ENCODE measurements around the gene VPS25. TPM values are rescaled to one million over a fixed set of nuclear protein-coding genes. Genes with fewer than 3 reads are reported as not detected.
"Not testable (repeated sequence)": the region's sequence is repeated elsewhere in the genome, so short reads cannot be mapped to it uniquely, and the experiment has no call there.

Gene VPS25
- total RNA-seq, 2 donors from 2014 or later = 58.4 to 62.2 TPM

- DNase-seq (ENCODE audit: low spot score in 2 of 2) = no peak
- Mint-ChIP-seq H3K27ac (no peak within 1 kb of the TSS), H3K9me3 (no peaks in the 10 kb centered on the region), H3K36me3 (no peaks in the 10 kb centered on the region)
- peak; percentile 21 to 45 for ATAC-seq
Measured at GRCh38 chr17:42760652-42761581, 12.3 kb upstream of the VPS25 start, which contains the start of gene RAMP2. RAMP2 (plus strand) TSS chr17:42761227; CDS start chr17:42761262, 35 bp downstream.

GRCh38 chr17:42761638-42762037 lies 11.6 kb upstream of the VPS25 start:
- Mint-ChIP-seq H3K36me3 (no peaks in the 10 kb centered on the region), H3K9me3 (no peaks in the 10 kb centered on the region), H3K27ac (no peak overlapping the region)
- ATAC-seq = no peak
- no peak for DNase-seq (ENCODE audit: low spot score in 2 of 2)

GRCh38 chr17:42766124-42766523 lies 7.1 kb upstream of the VPS25 start:
- DNase-seq (ENCODE audit: low spot score in 2 of 2) = no peak
- Mint-ChIP-seq H3K36me3 (no peaks in the 10 kb centered on the region), H3K27ac (no peak overlapping the region), H3K9me3 (no peaks in the 10 kb centered on the region)
- no peak for ATAC-seq

GRCh38 chr17:42767512-42767911 lies 5.7 kb upstream of the VPS25 start:
- no peak for ATAC-seq
- no peaks in the 10 kb centered on the region for H3K9me3 Mint-ChIP-seq
- H3K27ac Mint-ChIP-seq = no peak overlapping the region
- H3K36me3 Mint-ChIP-seq = no peaks in the 10 kb centered on the region
- DNase-seq (ENCODE audit: low spot score in 2 of 2) = no peak

GRCh38 chr17:42768006-42768405 lies 5.2 kb upstream of the VPS25 start:
- H3K27ac Mint-ChIP-seq; H3K9me3 Mint-ChIP-seq; ATAC-seq; H3K36me3 Mint-ChIP-seq; DNase-seq (ENCODE audit: low spot score in 2 of 2): not testable (repeated sequence)

- not testable (repeated sequence) for H3K27ac Mint-ChIP-seq, H3K9me3 Mint-ChIP-seq, ATAC-seq
Measured at GRCh38 chr17:42769964-42770363, 3.3 kb upstream of the VPS25 start.

GRCh38 chr17:42772945-42773289 lies 332 bp upstream of the VPS25 start:
- Mint-ChIP-seq H3K9me3 (no peaks in the 10 kb centered on the region), H3K27ac (peak overlapping the region; percentile 92 to 99), H3K36me3 (peaks cover 25 to 26% of the 10 kb centered on the region in 2 donors)
- no peak for ATAC-seq
- no peak for DNase-seq (ENCODE audit: low spot score in 2 of 2)

More at GRCh38 chr17:42769964-42770363, 3.3 kb upstream of the VPS25 start:
- H3K36me3 Mint-ChIP-seq = peaks cover 17 to 18% of the 10 kb centered on the region in 2 donors
- not testable (repeated sequence) for DNase-seq (ENCODE audit: low spot score in 2 of 2)

- DNase-seq (ENCODE audit: low spot score in 2 of 2) (no peak), ATAC-seq (no peak)
- peaks cover 25 to 29% of the 10 kb centered on the region in 2 donors for H3K36me3 Mint-ChIP-seq
- H3K27ac Mint-ChIP-seq = peak overlapping the region; percentile 92 to 99
- no peaks in the 10 kb centered on the region for H3K9me3 Mint-ChIP-seq
Measured at GRCh38 chr17:42774066-42774745, 957 bp downstream of the VPS25 start.

GRCh38 chr17:42775534-42776098 lies 2.4 kb downstream of the VPS25 start:
- Mint-ChIP-seq H3K9me3 (no peaks in the 10 kb centered on the region), H3K36me3 (peaks cover 25 to 34% of the 10 kb centered on the region in 2 donors), H3K27ac (no peak overlapping the region)
- no peak for DNase-seq (ENCODE audit: low spot score in 2 of 2)
- ATAC-seq = no peak

GRCh38 chr17:42778570-42778969 lies 5.3 kb downstream of the VPS25 start:
- H3K27ac Mint-ChIP-seq = no peak overlapping the region
- no peak for ATAC-seq
- no peaks in the 10 kb centered on the region for H3K9me3 Mint-ChIP-seq

GRCh38 chr17:42779304-42779935 lies 6.2 kb downstream of the VPS25 start:
- no peaks in the 10 kb centered on the region for H3K9me3 Mint-ChIP-seq
- no peak overlapping the region for H3K27ac Mint-ChIP-seq
- ATAC-seq (no peak), DNase-seq (ENCODE audit: low spot score in 2 of 2) (no peak)
- peaks cover 11 to 27% of the 10 kb centered on the region in 2 donors for H3K36me3 Mint-ChIP-seq

More at GRCh38 chr17:42778570-42778969, 5.3 kb downstream of the VPS25 start:
- no peak for DNase-seq (ENCODE audit: low spot score in 2 of 2)
- H3K36me3 Mint-ChIP-seq = peaks cover 19 to 35% of the 10 kb centered on the region in 2 donors

- DNase-seq (ENCODE audit: low spot score in 2 of 2) (no peak), ATAC-seq (no peak)
- H3K36me3 Mint-ChIP-seq = peaks cover 6 to 20% of the 10 kb centered on the region in 2 donors
- H3K9me3 Mint-ChIP-seq = no peaks in the 10 kb centered on the region
- H3K27ac Mint-ChIP-seq = no peak within 1 kb of the TSS
Measured at GRCh38 chr17:42779936-42780850, 6.9 kb downstream of the VPS25 start, which contains the start of gene WNK4. WNK4 (plus strand) TSS chr17:42780610; CDS start chr17:42780699, 89 bp downstream.

GRCh38 chr17:42780851-42781638 lies 7.8 kb downstream of the VPS25 start:
- H3K27ac Mint-ChIP-seq = no peak overlapping the region
- peaks cover 6 to 21% of the 10 kb centered on the region in 2 donors for H3K36me3 Mint-ChIP-seq
- H3K9me3 Mint-ChIP-seq = no peaks in the 10 kb centered on the region
- no peak for ATAC-seq
- DNase-seq (ENCODE audit: low spot score in 2 of 2) = no peak

GRCh38 chr17:42781639-42782165 lies 8.5 kb downstream of the VPS25 start:
- Mint-ChIP-seq H3K9me3 (no peaks in the 10 kb centered on the region), H3K36me3 (peaks cover 6 to 22% of the 10 kb centered on the region in 2 donors)

More at GRCh38 chr17:42781639-42782165, 8.5 kb downstream of the VPS25 start:
- ATAC-seq (no peak), DNase-seq (ENCODE audit: low spot score in 2 of 2) (no peak)
- H3K27ac Mint-ChIP-seq = no peak overlapping the region

Measured in activated naive CD4-positive, alpha-beta T cell treated with anti-CD3 and anti-CD28 coated beads, Interleukin-2, amount 50 U/mL, for 72 hours (primary cell).